OCI-LY1 (cell line): Measurements from ENCODE around the gene BLMH.
"Not testable (repeated sequence)": the region's sequence is repeated elsewhere in the genome, so short reads cannot be mapped to it uniquely, and the experiment has no call there.

ENCODE experiments used
- H2AFZ ChIP-seq: fragments of 200-600 bp; sonication (generic), shearing (Covaris generic); 2 replicates; pipeline ENCODE4 v1.6.0; 2014; ENCODE audit warnings: antibody characterized with exemption, mild to moderate bottlenecking, low read length
- H3F3A ChIP-seq: fragments of 200-600 bp; sonication (generic), shearing (Covaris generic); 2 replicates; pipeline ENCODE4 v1.6.0; 2014; ENCODE audit warnings: mild to moderate bottlenecking, antibody characterized with exemption, low read length, moderate library complexity; ENCODE audit not compliant: insufficient read depth
- H3K27ac ChIP-seq: fragments of 200-600 bp; sonication (generic); 2 replicates; pipeline ENCODE4 v1.5.1; 2014; ENCODE audit warnings: low read length, mixed run types, mild to moderate bottlenecking, low read depth; ENCODE audit not compliant: poor library complexity, severe bottlenecking
- H3K27me3 ChIP-seq: fragments of 200-600 bp; sonication (generic); 2 replicates; pipeline ENCODE4 v1.6.0; 2014; ENCODE audit warnings: antibody characterized with exemption, mild to moderate bottlenecking, low read length, moderate library complexity; ENCODE audit not compliant: insufficient read depth
- H3K36me3 ChIP-seq: fragments of 200-600 bp; sonication (generic); 2 replicates; pipeline ENCODE4 v1.6.1; 2014; ENCODE audit warnings: mild to moderate bottlenecking, antibody characterized with exemption, low read length, moderate library complexity, mixed read lengths; ENCODE audit not compliant: insufficient read depth
- H3K4me1 ChIP-seq: fragments of 200-600 bp; sonication (generic); 2 replicates; pipeline ENCODE4 v1.5.1; 2014; ENCODE audit warnings: mild to moderate bottlenecking, low read length, moderate library complexity; ENCODE audit not compliant: insufficient read depth, severe bottlenecking
- H3K4me2 ChIP-seq: fragments of 200-600 bp; sonication (generic), shearing (Covaris generic); 2 replicates; pipeline ENCODE4 v1.6.1; 2014; ENCODE audit warnings: low read length
- H3K4me3 ChIP-seq: fragments of 200-600 bp; sonication (generic); 2 replicates; pipeline ENCODE4 v1.5.1; 2014; ENCODE audit warnings: low read length, low read depth, mild to moderate bottlenecking, mixed read lengths; ENCODE audit not compliant: poor library complexity, severe bottlenecking
- H3K79me2 ChIP-seq: fragments of 200-600 bp; shearing (Covaris generic); 2 replicates; pipeline ENCODE4 v1.6.1; 2016; ENCODE audit warnings: mixed run types, low read length, mixed read lengths; ENCODE audit not compliant: insufficient read depth
- H3K9ac ChIP-seq: fragments of 200-600 bp; sonication (generic), shearing (Covaris generic); 2 replicates; pipeline ENCODE4 v1.6.1; 2014; ENCODE audit warnings: mild to moderate bottlenecking, low read length, mixed read lengths
- H3K9me2 ChIP-seq: fragments of 200-600 bp; sonication (generic), shearing (Covaris generic); 2 replicates; pipeline ENCODE4 v1.6.1; 2014; ENCODE audit warnings: low read depth, mild to moderate bottlenecking, low read length, mixed read lengths
- H3K9me3 ChIP-seq: fragments of 200-600 bp; shearing (Covaris generic); 2 replicates; pipeline ENCODE4 v1.6.1; 2014; ENCODE audit warnings: low read length, mixed read lengths
- H4K20me1 ChIP-seq: fragments of 200-600 bp; sonication (generic), shearing (Covaris generic); 2 replicates; pipeline ENCODE4 v1.6.0; 2016; ENCODE audit warnings: mild to moderate bottlenecking, low read length; ENCODE audit not compliant: insufficient read depth
- CTCF ChIP-seq: fragments of 200-600 bp; sonication (generic), shearing (Covaris generic); IDR thresholded peaks from 2 replicates; pipeline ENCODE4 v1.5.1; 2017; ENCODE audit warnings: mild to moderate bottlenecking, antibody characterized with exemption, low read length, moderate library complexity, mixed read lengths
- EZH2 ChIP-seq: fragments of 200-600 bp; sonication (generic), shearing (Covaris generic); IDR thresholded peaks from 2 replicates; pipeline ENCODE4 v1.8.0; 2017; ENCODE audit warnings: borderline replicate concordance, mixed run types, mild to moderate bottlenecking, antibody characterized with exemption, low read length, moderate library complexity, mixed read lengths

Gene BLMH

DNA sequence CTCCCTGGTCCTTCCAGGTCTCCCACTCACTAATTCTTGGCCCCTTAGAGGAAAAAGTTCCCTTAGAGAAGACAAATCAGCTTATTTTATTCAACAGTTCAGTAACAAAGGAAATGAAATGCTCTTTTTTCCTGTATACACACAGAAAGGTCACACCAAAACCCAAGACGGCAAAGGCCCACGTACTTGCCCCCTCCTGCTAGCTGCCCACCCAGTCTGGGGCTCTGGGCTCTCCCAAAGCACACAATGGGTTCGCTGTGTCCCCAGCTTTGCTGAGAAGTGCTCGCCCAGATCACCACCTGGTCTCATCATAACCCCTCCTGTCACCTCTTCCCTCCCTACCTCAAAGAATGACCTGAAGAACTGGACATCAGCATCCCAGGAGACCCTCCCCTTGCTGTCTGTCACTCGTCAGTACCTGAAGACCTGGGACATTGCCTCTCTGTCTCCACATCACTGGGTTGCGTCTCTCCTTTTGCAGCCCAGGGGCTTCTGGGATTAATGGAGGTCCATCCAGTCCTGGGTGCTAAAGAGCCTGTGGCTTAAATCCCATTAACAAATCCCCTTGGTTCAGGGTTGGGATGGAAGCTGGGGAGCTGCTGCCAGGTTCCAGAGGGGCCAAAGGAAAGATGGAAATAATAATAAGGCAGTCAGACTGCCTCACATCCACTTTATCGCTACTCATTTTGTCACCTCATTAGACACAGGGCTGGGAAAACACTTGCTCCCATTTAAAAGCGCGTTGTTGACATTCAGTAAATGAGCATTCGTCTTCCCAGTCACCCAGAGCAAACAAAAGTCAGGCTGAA lies 59.5 kb downstream of the BLMH start:
- Histone ChIP-seq H3K27me3 (peaks cover 6% of the 10 kb centered on the region; the same call in 1 of the 2 replicates), H3K36me3 (no peaks in the 10 kb centered on the region), H3K9ac (no peak overlapping the region), H3K4me3 (no peak overlapping the region), H3K4me1 (peaks cover 5% of the 10 kb centered on the region), H4K20me1 (no peaks in the 10 kb centered on the region), H3K9me3 (no peaks in the 10 kb centered on the region), H3K79me2 (no peaks in the 10 kb centered on the region), H3K4me2 (no peak overlapping the region), H2AFZ (no peak overlapping the region), H3K27ac (no peak overlapping the region), H3K9me2 (no peaks in the 10 kb centered on the region), H3F3A (no peaks in the 10 kb centered on the region)
- TF ChIP-seq EZH2 = no peak
- no peak for TF ChIP-seq CTCF

- no peaks in the 10 kb centered on the region for H3K79me2 ChIP-seq
- no peaks in the 10 kb centered on the region for H3K9me3 ChIP-seq
- H2AFZ ChIP-seq = no peak overlapping the region
- H3K36me3 ChIP-seq = no peaks in the 10 kb centered on the region
- no peak overlapping the region for H3K4me3 ChIP-seq
- no peak overlapping the region for H3K27ac ChIP-seq
- no peaks in the 10 kb centered on the region for H4K20me1 ChIP-seq
- TF ChIP-seq CTCF (no peak), EZH2 (no peak)
- H3K9ac ChIP-seq = no peak overlapping the region
- no peaks in the 10 kb centered on the region for H3K9me2 ChIP-seq
- H3K4me2 ChIP-seq = no peak overlapping the region
- H3F3A ChIP-seq = no peaks in the 10 kb centered on the region
- H3K27me3 ChIP-seq = peaks cover 1% of the 10 kb centered on the region; the same call in 1 of the 2 replicates
- H3K4me1 ChIP-seq = peaks cover 5% of the 10 kb centered on the region
Observed at GRCh38 chr17:30230596-30231125, 61.1 kb downstream of the BLMH start.

DNA sequence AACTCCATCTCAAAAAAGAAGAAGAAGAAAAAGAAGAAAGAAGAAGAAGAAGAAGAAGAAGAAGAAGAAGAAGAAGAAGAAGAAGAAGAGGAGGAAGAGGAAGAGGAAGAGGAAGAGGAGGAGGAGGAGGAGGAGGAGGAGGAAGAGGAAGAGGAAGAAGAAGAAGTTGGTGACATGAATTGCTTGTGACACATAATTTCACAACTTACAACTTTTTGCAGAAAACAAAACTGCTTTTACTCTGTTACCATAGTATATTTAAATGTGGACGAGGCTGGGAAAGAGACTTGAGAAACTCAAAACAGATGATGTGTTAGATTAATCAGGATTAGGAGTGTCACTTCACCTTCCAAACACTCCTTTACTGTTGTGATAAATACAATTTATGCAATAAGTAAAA lies 61.7 kb downstream of the BLMH start:
- H3K36me3 ChIP-seq, H3F3A ChIP-seq, H3K4me2 ChIP-seq, H3K27ac ChIP-seq, H3K4me1 ChIP-seq, H3K4me3 ChIP-seq, H3K9ac ChIP-seq, H3K9me3 ChIP-seq, H2AFZ ChIP-seq, H3K27me3 ChIP-seq, H4K20me1 ChIP-seq, H3K9me2 ChIP-seq, H3K79me2 ChIP-seq: not testable (repeated sequence)

DNA sequence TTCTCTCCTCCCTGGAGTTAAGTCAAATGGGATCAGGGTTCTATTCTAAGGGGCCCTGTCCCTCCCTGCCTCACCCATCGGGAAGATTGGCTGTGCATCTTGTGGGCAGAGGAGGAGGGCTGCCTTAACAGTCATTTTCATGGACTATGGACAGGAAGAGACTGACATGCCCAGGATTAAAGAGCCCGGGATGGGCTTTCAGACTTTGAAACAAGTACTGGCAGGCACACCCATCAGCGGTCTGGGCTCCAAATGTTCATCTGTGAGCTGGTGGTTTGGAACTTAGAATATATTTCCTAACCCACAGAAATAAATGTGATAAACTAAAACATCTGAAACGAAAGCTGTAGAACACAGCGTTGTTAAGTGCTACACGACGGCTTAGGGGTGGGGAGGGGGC lies 62.7 kb downstream of the BLMH start:
- H3K4me2 ChIP-seq = no peak overlapping the region
- no peaks in the 10 kb centered on the region for H3K79me2 ChIP-seq
- no peak overlapping the region for H2AFZ ChIP-seq
- H3K4me3 ChIP-seq = no peak overlapping the region
- no peak for TF ChIP-seq EZH2
- no peak for TF ChIP-seq CTCF
- no peaks in the 10 kb centered on the region for H3F3A ChIP-seq
- H4K20me1 ChIP-seq = no peaks in the 10 kb centered on the region
- H3K9ac ChIP-seq = no peak overlapping the region
- no peaks in the 10 kb centered on the region for H3K9me2 ChIP-seq
- peaks cover 5% of the 10 kb centered on the region for H3K4me1 ChIP-seq
- no peaks in the 10 kb centered on the region for H3K36me3 ChIP-seq
- no peaks in the 10 kb centered on the region; the same call in 1 of the 2 replicates for H3K27me3 ChIP-seq
- no peaks in the 10 kb centered on the region for H3K9me3 ChIP-seq
- no peak overlapping the region for H3K27ac ChIP-seq
